GM06990 (cell line): Measurements from ENCODE around the gene CIC.
A peak's percentile ranks its signal among the peaks of the same experiment; 100 is the strongest.
"Not testable (repeated sequence)": the region's sequence is repeated elsewhere in the genome, so short reads cannot be mapped to it uniquely, and the experiment has no call there.

Experiments used
- DNase-seq: peaks from one replicate; pipeline ENCODE4 v3.0.0-alpha.2; 2011; ENCODE audit not compliant: insufficient read length; ENCODE audit errors: extremely low read depth
- H3K27me3 ChIP-seq: replicated peaks from 2 replicates; pipeline ENCODE4 v1.6.0; 2011; ENCODE audit warnings: low read length; ENCODE audit not compliant: control insufficient read depth, insufficient read depth
- H3K36me3 ChIP-seq: 2 replicates; pipeline ENCODE4 v1.5.1; 2011; ENCODE audit warnings: low read length; ENCODE audit not compliant: control insufficient read depth, insufficient read depth
- H3K4me3 ChIP-seq: replicated peaks from 2 replicates; pipeline ENCODE4 v1.5.1; 2011; ENCODE audit warnings: low read depth, mild to moderate bottlenecking, control low read depth, low read length
- CTCF ChIP-seq: IDR thresholded peaks from 2 replicates; pipeline ENCODE4 v1.5.1; 2011; ENCODE audit warnings: low read length, control low read depth, mild to moderate bottlenecking, inconsistent platforms; ENCODE audit not compliant: insufficient read depth, poor library complexity, severe bottlenecking

Gene CIC

DNA sequence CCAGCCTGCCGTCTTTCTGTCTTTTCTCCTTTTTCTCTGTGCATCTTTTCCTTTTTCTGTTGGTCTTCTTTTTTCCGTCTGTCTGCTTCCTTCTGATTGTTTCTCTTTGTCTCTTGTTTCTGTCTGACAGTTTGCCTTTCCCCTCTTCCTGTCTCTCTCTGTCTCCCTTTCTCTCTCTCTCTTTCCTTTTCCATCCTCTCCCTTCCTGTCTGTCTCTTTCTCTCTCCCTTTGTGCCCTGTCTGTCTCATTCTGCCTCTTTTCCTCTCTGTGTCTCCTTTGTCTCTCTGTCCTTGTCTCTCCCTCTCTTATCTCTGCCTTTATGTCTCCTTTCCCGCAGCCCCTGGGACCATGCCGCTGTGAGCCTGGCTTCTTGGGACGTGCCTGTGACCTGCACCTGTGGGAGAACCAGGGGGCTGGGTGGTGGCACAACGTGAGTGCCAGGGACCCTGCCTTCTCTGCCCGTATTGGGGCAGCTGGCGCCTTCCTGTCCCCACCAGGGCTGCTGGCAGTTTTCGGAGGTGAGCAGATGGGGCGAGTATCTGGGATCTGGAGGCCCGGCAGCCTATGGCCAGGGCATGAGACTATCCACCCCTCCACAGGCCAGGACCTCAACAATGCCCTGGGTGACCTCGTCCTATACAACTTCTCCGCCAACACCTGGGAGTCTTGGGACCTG lies 65.8 kb downstream of the CIC start:
- TF ChIP-seq CTCF: no peak
- no peak overlapping the region for H3K4me3 ChIP-seq
- DNase-seq: no peak
- peaks cover 4% of the 10 kb centered on the region for H3K36me3 ChIP-seq
- no peaks in the 10 kb centered on the region for H3K27me3 ChIP-seq

GRCh38 chr19:42335374-42335936 lies 66.4 kb downstream of the CIC start:
- Histone ChIP-seq H3K27me3 (no peaks in the 10 kb centered on the region), H3K36me3 (peaks cover 4% of the 10 kb centered on the region), H3K4me3 (no peak overlapping the region)
- TF ChIP-seq CTCF: no peak
- no peak for DNase-seq

DNA sequence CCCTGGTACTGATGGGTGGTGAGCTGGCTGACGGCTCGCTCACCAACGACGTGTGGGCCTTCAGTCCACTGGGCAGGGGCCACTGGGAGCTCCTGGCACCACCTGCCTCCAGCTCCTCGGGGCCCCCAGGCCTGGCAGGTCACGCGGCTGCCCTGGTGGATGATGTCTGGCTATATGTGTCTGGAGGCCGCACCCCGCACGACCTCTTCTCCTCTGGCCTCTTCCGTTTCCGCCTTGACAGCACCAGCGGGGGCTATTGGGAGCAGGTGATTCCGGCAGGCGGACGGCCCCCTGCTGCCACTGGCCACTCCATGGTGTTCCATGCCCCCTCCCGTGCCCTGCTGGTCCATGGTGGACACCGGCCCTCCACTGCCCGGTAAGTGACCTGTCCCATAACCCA lies 66.9 kb downstream of the CIC start:
- Histone ChIP-seq H3K27me3 (no peaks in the 10 kb centered on the region), H3K4me3 (no peak overlapping the region), H3K36me3 (peaks cover 4% of the 10 kb centered on the region)
- no peak for TF ChIP-seq CTCF
- DNase-seq: no peak

GRCh38 chr19:42339126-42339860 lies 70.2 kb downstream of the CIC start:
- H3K27me3 ChIP-seq, DNase-seq: not testable (repeated sequence)

GRCh38 chr19:42339922-42340321 lies 70.9 kb downstream of the CIC start:
- not testable (repeated sequence) for H3K27me3 ChIP-seq, H3K4me3 ChIP-seq, DNase-seq, H3K36me3 ChIP-seq

More at GRCh38 chr19:42339126-42339860, 70.2 kb downstream of the CIC start:
- not testable (repeated sequence) for H3K36me3 ChIP-seq, H3K4me3 ChIP-seq

GRCh38 chr19:42343344-42344110 lies 74.5 kb downstream of the CIC start:
- no peak overlapping the region for H3K4me3 ChIP-seq
- no peak for DNase-seq
- TF ChIP-seq CTCF: peak; percentile 26
- H3K36me3 ChIP-seq: peaks cover 3% of the 10 kb centered on the region
- no peaks in the 10 kb centered on the region for H3K27me3 ChIP-seq
